Stimulated activated CD8-positive, alpha-beta memory T cell treated with anti-CD3 and anti-CD28 coated beads, Interleukin-2, amount 100 ng/mL, for 48 hours (primary cell): ENCODE data around the gene USP43.
"Not testable (repeated sequence)": the region's sequence is repeated elsewhere in the genome, so short reads cannot be mapped to it uniquely, and the experiment has no call there.

Experiments
- DNase-seq, 2 donors: peaks; one replicate each; pipeline ENCODE4 v3.0.0-alpha.2; 2020; ENCODE audit warnings: low read depth in 2 of 2

The USP43 gene, protein sequence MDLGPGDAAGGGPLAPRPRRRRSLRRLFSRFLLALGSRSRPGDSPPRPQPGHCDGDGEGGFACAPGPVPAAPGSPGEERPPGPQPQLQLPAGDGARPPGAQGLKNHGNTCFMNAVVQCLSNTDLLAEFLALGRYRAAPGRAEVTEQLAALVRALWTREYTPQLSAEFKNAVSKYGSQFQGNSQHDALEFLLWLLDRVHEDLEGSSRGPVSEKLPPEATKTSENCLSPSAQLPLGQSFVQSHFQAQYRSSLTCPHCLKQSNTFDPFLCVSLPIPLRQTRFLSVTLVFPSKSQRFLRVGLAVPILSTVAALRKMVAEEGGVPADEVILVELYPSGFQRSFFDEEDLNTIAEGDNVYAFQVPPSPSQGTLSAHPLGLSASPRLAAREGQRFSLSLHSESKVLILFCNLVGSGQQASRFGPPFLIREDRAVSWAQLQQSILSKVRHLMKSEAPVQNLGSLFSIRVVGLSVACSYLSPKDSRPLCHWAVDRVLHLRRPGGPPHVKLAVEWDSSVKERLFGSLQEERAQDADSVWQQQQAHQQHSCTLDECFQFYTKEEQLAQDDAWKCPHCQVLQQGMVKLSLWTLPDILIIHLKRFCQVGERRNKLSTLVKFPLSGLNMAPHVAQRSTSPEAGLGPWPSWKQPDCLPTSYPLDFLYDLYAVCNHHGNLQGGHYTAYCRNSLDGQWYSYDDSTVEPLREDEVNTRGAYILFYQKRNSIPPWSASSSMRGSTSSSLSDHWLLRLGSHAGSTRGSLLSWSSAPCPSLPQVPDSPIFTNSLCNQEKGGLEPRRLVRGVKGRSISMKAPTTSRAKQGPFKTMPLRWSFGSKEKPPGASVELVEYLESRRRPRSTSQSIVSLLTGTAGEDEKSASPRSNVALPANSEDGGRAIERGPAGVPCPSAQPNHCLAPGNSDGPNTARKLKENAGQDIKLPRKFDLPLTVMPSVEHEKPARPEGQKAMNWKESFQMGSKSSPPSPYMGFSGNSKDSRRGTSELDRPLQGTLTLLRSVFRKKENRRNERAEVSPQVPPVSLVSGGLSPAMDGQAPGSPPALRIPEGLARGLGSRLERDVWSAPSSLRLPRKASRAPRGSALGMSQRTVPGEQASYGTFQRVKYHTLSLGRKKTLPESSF

DNA sequence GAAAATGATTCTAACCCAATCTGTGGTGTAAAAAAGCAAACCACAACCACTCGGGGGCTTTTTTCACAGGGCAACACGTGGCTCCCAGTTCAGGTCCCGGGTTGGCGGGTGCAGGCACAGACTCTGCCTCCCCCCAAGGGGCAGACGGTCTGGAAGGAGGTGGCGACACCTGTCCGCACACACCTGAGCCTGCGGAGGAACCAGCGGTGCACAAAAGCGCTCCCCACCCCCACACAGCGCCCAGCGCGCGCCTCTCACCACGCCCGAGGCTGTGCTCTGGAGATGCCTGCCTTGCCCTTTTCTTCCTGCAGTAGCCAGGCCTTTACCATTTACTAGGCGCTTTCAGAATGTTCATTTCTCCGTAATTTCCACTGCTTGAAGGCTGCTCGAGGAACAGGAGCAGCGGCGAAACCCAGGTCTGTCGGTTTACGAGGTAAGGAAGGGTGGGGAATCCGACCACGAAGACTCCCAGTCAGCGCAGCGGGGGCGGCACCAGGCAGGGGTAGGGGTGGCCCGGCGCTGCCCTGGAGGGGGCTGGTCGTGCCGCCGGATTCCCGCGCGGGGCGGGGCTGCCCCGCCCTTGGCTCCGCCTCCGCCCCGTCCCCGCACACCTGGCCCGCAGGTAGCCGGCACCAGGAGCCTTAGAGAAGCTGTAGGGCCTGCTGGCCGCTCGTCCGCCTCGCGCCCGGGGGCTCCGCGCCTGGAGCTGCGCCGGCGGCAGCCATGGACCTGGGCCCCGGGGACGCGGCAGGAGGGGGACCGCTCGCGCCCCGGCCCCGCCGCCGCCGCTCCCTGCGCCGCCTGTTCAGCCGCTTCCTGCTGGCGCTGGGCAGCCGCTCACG, at the start of gene USP43:
Gene USP43, plus strand, starts transcription at position 608 of the 842 bp plus-strand sequence. Its CDS starts 116 bp downstream, at position 724.
- DNase-seq: peak in 1 of 2 donors; percentile 12

DNA sequence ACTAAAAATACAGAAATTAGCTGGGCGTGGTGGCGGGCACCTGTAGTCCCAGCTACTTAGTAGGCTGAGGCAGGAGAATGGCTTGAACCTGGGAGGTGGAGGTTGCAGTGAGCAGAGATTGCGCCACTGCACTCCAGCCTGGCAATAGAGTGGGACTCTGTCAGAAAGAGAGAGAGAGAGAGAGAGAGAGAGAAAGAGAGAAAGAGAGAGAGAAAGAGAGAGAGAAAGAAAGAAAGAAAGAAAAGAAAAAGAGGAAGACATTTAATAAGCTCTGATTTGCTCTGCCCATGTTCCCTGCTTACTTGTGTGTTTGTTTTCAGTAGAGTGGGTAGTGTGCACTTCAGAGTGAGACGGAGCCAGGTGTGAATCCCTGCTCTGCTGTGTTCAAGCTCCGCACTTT, 47.7 kb upstream of the USP43 start:
- DNase-seq: not testable (repeated sequence)

DNA sequence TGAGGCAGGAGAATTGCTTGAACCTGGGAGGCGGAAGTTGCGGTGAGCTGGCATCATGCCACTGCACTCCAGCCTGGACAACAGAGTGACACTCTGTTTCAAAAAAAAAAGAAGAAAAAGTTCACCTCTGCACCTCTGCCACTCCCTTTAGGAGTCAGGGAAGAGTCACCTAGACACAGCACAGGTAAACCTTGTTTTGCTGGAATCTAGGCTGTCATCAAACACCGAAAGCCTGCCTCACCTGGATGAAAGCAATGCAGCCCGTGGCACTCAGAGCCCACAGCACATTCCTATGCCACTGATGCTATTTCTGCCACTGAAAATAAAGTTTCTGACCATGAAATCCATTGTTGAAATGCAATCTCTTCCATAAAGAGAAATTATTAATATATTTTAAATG, 46.7 kb upstream of the USP43 start:
- no peak for DNase-seq

DNA sequence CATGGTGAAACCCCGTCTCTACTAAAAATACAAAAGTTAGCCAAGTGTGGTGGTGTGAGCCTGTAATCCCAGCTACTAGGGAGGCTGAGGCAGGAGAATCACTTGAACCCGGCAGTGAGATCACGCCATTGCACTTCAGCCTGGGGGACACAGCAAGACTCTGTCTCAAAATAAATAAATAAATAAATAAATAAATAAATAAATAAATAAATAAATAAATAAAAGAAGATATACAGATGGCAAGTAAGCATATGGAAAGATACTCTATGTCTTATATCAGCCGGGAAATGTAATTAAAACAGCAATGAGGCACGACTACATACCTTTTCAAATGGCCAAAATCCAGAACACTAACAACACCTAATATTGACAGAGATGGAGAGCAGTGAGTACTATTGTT, 40.7 kb upstream of the USP43 start:
- not testable (repeated sequence) for DNase-seq

DNA sequence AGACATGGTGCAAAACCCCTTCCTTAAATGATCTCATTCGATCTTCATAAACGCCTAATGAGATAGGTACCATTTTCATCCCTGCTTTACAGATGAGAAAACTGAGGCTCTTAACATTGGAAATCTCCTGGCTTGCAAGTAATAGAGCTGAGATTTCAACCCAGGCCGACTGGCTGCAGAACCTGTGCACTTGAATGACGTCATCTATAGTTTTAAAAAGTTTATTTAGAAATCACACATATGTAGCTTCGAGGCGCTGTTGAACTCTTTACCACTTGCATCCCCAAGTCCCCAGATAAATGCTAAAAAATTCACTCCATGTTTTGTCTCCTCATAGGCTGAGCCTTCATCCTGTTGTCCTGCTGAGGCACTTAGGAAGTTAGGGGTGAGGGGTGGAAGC, 38.9 kb upstream of the USP43 start:
- no peak for DNase-seq

DNA sequence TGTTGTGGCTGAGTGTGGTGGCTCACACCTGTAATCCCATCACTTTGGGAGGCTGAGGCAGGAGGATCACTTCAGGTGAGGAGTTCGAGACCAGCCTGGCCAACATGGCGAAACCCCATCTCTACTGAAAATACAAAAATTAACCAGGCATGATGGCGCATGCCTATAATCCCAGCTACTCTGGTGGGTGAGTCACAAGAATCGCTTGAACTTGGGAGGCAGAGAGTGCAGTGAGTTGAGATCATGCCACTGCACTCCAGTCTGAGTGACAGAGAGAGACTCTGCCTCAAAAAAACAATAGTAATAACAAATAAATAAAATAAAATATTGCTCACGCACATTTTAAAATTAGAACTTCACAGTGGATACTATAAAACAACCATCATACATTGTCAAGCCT, 38.3 kb upstream of the USP43 start:
- DNase-seq: not testable (repeated sequence)

DNA sequence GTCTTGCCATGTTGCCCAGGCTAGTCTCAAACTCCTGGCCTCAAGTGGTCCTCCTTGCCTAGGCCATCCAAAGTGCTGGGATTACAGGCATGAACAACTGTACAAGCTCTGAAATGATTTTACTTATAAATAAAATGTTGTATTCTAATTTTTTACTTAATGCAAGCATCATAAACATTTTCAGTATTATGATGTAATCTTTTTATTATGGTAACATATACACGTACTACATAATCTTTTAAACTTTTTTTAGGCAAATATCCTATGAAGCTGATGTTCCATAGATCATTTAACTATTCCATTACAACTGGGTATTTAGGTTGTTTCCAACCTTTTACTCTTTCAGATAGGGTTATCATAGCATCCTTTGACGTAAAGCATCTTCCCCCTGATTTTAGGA, 33.8 kb upstream of the USP43 start:
- DNase-seq: no peak

DNA sequence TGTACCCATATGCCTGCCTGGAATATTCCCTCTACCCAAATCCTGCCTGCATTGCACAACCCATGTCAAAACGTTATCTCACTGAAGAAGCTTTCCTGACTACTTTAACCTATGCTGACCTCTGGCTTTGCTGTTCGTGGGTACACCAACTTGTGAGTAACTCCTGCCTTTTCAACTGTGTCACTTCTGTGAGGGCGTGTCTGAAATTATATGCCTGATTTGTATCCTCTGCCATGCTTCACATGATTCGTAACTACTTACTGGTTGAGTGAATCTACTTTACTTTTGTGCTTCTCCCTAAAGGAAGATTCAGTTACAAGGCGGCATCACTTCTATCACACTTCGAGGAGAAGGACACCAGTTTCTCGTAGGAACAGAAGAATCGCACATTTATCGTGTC, 33.3 kb upstream of the USP43 start:
- DNase-seq: no peak

DNA sequence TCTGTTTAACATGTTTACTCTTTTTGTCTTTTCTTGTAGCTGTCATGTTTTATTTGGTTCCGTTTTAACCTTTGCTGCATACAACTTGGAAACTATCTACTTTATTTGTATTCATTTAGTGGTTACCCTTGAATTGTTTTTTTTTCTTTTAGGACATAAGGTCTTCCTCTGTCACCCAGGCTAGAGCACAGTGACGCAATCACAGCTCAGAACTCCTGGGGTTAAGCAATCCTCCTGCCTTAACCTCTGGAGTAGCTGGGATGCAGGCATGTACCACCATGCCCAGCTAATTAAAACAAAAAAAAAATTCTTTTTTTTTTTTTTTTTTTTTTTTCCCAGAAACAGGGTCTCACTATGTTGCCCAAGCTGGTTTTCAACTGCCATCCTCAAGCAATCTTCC, 29.8 kb upstream of the USP43 start:
- no peak for DNase-seq

DNA sequence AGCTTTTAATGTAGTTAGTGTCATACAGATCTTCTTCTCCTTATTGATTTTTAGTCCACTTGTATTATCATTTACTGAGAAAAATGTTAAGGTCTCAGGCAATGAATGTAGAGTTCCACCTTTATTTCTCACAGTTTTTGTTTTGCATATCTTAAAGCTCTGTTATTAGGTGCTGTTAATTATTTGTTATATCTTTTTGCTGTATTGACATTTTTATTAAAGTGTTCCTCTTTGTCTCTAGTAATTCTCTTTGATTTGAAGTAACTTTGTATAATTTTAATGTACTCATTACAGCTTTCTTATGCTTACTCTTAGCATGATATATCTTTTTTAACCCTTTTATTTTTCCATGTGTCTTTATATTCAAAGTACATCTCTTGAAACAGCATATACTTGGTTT, 22.4 kb upstream of the USP43 start:
- no peak for DNase-seq

DNA sequence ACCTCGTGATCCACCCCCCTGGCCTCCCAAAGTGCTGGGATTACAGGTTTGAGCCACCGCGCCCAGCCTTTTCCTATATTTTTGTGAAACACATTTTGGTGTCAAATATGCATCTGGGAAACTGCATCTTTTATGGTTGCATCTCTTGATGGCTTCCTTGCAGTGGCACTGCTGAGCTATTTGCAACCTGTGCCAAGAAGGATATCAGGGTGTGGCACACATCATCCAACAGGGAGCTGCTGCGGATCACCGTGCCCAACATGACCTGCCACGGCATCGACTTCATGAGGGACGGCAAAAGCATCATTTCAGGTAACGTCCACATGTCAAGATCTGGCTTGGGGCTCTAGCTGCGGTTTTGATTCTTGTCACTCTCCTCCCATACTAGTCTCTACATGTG, 16.8 kb upstream of the USP43 start:
- no peak for DNase-seq

DNA sequence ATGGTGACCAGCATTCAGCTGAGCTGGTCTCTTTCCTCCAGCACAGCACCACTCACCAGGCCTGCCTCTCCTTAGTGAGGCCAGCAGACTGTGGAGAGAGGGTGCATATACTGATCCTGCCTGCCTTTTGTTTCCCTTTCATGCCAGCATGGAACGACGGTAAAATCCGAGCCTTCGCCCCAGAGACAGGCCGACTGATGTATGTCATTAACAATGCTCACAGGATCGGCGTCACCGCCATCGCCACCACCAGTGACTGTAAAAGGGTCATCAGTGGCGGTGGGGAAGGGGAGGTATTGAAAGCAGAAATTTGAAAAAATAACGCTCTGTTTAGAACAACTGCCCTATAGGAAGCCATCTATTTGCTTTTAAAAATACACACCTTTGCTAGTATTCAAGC, 12.6 kb upstream of the USP43 start:
- DNase-seq: no peak

DNA sequence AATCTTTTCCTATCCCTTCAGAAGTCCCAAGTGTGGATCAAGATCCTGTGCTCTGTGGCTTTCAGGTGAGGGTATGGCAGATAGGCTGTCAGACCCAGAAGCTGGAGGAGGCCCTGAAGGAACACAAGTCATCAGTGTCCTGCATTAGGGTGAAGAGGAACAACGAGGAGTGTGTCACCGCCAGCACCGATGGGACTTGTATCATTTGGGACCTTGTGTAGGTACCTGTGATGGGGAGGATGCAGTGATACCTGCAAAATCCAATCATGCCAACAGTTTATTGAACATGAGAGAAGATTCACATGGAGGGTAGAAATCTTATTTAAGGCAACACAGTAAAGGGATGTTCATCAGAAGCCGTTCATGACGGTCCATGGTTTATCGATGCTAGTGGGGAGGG, 10.0 kb upstream of the USP43 start:
- DNase-seq: no peak

DNA sequence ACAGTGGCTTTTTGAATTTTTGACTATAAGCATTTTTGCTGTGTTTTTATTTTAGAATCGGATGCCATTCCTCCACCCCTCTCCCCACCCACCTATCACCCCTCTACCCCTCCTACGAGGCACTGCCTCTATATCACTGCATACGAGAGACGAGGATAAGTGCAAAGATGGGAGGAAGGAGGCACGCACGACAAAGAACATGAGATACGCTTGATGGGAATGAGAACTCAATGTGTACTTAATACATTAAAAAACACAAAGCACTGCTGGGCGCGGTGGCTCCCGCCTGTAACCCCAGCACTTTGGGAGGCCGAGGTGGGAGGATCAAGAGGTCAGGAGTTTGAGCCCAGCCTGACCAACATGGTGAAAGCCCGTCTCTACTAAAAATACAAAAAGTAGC, 8.8 kb upstream of the USP43 start:
- DNase-seq: no peak

DNA sequence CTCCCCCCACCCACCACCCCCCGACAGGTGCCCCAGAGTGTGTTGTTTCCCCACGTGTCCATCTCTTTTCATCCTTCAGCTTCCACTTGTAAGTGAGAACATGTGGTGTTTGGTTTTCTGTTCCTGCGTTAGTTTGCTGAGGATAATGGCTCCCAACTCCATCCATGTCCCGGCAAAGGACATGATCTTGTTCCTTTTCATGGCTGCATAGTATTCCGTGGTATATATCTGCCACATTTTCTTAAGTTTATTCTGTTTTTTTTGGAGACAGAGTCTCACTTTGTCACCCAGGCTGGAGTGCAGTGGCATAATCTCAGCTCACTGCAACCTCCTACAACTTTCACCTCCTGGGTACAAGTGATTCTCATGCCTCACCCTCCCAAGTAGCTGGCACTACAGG, 4.9 kb upstream of the USP43 start:
- not testable (repeated sequence) for DNase-seq

DNA sequence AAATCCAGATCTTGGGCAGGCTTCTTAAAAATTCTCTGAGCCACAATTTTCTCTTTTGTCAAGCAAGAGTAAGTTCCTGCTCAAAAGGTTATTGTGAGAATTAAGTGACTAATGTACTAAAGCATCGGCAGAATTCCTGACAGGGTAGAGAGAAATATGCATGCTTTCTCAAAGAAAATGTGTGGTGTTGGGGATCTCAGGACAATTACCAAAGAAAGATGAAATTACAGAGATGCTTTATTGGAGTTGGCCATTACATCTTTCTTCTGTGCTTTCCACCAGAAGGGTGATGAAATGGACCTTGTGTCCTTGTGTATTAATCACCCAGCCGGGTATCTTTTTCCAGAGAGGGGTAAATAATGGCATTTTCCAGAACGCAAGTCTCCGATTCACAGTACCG, 1.7 kb upstream of the USP43 start:
- DNase-seq: no peak

DNA sequence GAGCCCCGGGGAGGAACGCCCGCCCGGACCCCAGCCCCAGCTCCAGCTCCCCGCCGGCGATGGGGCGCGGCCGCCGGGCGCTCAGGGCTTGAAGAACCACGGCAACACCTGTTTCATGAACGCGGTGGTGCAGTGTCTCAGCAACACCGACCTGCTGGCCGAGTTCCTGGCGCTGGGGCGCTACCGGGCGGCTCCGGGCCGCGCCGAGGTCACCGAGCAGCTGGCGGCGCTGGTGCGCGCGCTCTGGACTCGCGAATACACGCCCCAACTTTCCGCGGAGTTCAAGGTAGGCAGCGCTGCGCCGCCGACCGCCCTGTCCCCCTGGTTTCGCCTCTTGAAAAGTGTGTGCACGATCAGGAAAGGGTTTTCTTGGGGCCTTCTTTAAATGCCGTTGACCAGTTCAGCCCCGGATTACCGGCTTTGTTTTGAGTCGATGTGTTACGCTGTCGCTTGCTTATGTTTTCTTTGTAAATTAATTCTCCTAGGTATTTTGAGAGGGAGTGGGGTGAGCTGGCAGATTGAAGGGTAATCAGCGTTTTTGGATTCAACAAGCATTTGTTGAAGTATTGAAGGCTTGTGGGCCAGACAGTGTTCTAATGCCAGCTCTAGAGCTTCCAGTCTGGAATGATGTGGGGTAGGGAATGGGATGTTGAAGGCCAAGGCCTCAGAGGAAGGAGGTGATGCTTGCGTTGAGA, 681 bp downstream of the USP43 start:
- peak; percentile 27 to 29 for DNase-seq

DNA sequence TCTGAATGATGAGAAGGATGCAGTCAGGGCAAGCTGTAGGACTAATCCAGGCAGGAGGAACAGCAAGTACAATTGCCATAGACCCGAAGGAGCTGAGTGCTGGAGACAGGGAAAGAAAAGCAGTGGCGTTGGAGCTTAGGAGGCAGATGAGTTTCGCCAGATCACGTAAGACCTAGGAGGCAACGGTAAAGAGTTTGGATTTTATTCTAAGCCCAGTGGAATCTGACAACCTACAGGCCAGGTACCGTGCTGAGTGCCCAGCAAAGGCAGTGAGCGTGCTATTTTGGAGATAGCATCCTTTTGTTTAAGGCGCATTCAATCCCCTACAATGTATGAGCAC, 1.2 kb downstream of the USP43 start:
- DNase-seq: no peak

DNA sequence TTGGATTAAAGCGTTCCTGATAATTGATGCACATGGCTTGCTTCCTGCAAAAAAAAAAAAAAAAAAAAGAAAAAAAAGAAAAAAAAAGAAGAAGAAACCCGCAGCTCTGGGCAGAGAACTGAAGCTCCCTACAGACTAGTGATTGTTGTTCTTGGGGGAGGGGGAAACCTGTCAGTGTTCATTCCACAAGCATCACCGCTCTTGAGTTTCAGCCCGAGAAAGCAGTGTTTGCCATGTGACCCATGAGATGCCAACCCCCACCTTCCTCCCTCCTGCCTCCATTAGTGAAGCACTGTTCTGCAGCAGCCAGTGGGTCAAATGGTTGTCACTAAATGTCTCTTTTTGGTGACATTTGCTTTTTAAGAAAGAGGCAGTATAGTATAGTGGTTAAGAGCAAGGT, 1.7 kb downstream of the USP43 start:
- DNase-seq: no peak

DNA sequence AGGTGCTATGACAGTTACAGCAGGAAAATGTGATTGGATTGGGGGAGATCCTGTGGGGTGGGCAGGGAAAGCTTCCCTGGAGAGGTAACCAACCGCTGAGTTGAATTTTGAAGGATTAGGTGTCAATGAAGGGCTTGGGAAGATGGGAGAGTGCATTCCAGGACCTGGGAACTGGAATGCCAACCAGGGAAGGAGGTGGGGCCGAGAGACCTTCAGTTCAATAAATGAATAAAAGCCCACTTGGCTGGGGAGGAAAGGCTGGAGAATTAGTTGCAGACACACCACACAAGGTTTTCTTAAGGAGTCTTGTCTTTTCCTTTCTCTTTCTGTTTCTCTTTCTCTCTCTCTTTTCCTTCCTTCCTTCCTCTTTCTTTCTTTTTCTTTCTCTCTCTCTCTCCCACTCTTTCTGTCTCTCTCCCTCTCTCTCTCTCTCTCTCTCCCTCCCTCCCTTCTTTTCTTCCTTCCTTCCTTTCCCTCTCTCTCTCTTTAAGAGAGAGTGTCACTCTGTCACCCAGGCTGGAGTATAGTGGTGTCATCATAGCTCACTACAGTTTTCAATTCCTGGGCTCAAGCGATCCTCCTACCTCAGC, 3.3 kb downstream of the USP43 start:
- DNase-seq: no peak
